SK-N-SH treated with all-trans-retinoic acid at 6 μM for 48 hours (cell line): Measurements from ENCODE around the gene ENAH.

ENCODE experiments used
- ARNTL ChIP-seq: fragments of 450-650 bp; formaldehyde crosslinking; IDR thresholded peaks from 2 replicates; pipeline ENCODE4 v1.5.0; 2020; ENCODE audit warnings: low read depth, mild to moderate bottlenecking, moderate library complexity, borderline replicate concordance
- BACH2 ChIP-seq: fragments of 250-450 bp; sonication (Bioruptor Pico); IDR thresholded peaks from 2 replicates; pipeline ENCODE4 v1.9.0; 2021; ENCODE audit warnings: mild to moderate bottlenecking, borderline replicate concordance
- ESRRG ChIP-seq: fragments of 250-450 bp; sonication (Bioruptor Pico); IDR thresholded peaks from 2 replicates; pipeline ENCODE4 v1.6.1; 2021; ENCODE audit warnings: mild to moderate bottlenecking
- GLIS3 ChIP-seq: fragments of 250-450 bp; sonication (Bioruptor Pico); IDR thresholded peaks from 2 replicates; pipeline ENCODE4 v1.5.0; 2020; ENCODE audit warnings: mild to moderate bottlenecking, moderate library complexity
- OSR1 ChIP-seq: fragments of 250-450 bp; sonication (Bioruptor Pico); IDR thresholded peaks from 2 replicates; pipeline ENCODE4 v1.8.0; 2022; ENCODE audit warnings: moderate library complexity, mild to moderate bottlenecking, inconsistent platforms
- PATZ1 ChIP-seq: fragments of 250-450 bp; sonication (Bioruptor Pico); IDR thresholded peaks from 2 replicates; pipeline ENCODE4 v1.8.0; 2020; ENCODE audit warnings: mild to moderate bottlenecking, moderate library complexity, borderline replicate concordance
- RARB ChIP-seq: fragments of 250-450 bp; sonication (Bioruptor Pico); IDR thresholded peaks from 2 replicates; pipeline ENCODE4 v1.8.0; 2021; ENCODE audit warnings: mild to moderate bottlenecking, moderate library complexity
- TCF4 ChIP-seq: fragments of 250-450 bp; sonication (Bioruptor Pico); IDR thresholded peaks from 2 replicates; pipeline ENCODE4 v1.8.0; 2021; ENCODE audit warnings: mild to moderate bottlenecking, moderate library complexity, borderline replicate concordance
- ZFP30 ChIP-seq: fragments of 450-650 bp; formaldehyde crosslinking; IDR thresholded peaks from 2 replicates; pipeline ENCODE4 v1.5.0; 2022; ENCODE audit warnings: mild to moderate bottlenecking, moderate library complexity
- ZNF70 ChIP-seq: fragments of 450-650 bp; formaldehyde crosslinking; IDR thresholded peaks from 2 replicates; pipeline ENCODE4 v1.5.0; 2020; ENCODE audit warnings: mild to moderate bottlenecking, moderate library complexity
- TF ChIP-seq, protein P1 (sequence below): fragments of 250-450 bp; sonication (Bioruptor Pico); IDR thresholded peaks from 2 replicates; pipeline ENCODE4 v1.5.0; 2020; ENCODE audit warnings: mild to moderate bottlenecking, moderate library complexity
- TF ChIP-seq, protein P2 (sequence below): fragments of 250-450 bp; sonication (Bioruptor Pico); IDR thresholded peaks from 2 replicates; pipeline ENCODE4 v1.5.1; 2020; ENCODE audit warnings: low read depth, mild to moderate bottlenecking, moderate library complexity

DNA sequence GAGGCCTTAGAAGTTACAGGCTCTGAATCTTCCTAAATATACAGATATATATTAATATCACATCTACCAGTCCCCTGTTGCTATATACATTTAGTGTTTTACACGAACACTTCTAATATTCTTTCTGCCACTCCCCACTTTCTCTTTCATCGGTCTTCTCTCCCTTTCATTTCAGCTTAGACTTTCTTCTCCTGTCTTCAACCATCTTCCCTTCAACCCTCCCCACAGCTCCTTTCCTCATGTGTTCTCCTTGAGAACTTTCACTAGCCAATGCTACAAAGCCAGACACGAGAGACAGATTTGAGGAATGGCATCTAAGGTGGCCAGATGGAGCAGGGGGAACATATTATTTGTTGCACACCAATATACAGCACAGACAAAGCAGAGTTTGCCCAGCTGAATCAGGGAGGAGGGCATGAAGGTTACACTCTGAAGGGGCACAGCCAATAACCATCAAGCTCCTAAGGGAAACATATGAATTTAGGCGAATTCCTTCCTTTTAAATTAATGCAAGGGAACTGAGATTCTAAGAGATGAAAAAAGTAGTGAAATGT lies 141.0 kb downstream of the ENAH start:
- no peak for TF ChIP-seq BACH2 (CRISPR knock-in tag)
- TF ChIP-seq, protein P1, sequence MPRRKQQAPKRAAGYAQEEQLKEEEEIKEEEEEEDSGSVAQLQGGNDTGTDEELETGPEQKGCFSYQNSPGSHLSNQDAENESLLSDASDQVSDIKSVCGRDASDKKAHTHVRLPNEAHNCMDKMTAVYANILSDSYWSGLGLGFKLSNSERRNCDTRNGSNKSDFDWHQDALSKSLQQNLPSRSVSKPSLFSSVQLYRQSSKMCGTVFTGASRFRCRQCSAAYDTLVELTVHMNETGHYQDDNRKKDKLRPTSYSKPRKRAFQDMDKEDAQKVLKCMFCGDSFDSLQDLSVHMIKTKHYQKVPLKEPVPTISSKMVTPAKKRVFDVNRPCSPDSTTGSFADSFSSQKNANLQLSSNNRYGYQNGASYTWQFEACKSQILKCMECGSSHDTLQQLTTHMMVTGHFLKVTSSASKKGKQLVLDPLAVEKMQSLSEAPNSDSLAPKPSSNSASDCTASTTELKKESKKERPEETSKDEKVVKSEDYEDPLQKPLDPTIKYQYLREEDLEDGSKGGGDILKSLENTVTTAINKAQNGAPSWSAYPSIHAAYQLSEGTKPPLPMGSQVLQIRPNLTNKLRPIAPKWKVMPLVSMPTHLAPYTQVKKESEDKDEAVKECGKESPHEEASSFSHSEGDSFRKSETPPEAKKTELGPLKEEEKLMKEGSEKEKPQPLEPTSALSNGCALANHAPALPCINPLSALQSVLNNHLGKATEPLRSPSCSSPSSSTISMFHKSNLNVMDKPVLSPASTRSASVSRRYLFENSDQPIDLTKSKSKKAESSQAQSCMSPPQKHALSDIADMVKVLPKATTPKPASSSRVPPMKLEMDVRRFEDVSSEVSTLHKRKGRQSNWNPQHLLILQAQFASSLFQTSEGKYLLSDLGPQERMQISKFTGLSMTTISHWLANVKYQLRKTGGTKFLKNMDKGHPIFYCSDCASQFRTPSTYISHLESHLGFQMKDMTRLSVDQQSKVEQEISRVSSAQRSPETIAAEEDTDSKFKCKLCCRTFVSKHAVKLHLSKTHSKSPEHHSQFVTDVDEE, result no peak
- no peak for TF ChIP-seq TCF4 (CRISPR knock-in tag)
- no peak for TF ChIP-seq ESRRG (CRISPR knock-in tag)
- no peak for TF ChIP-seq GLIS3 (CRISPR knock-in tag)
- TF ChIP-seq ZFP30 (CRISPR knock-in tag), result no peak
- TF ChIP-seq RARB (CRISPR knock-in tag), result no peak
- TF ChIP-seq PATZ1 (CRISPR knock-in tag), result no peak
- TF ChIP-seq ARNTL (CRISPR knock-in tag), result no peak
- no peak for TF ChIP-seq OSR1 (CRISPR knock-in tag)
- no peak for TF ChIP-seq ZNF70 (CRISPR knock-in tag)
- TF ChIP-seq, protein P2, sequence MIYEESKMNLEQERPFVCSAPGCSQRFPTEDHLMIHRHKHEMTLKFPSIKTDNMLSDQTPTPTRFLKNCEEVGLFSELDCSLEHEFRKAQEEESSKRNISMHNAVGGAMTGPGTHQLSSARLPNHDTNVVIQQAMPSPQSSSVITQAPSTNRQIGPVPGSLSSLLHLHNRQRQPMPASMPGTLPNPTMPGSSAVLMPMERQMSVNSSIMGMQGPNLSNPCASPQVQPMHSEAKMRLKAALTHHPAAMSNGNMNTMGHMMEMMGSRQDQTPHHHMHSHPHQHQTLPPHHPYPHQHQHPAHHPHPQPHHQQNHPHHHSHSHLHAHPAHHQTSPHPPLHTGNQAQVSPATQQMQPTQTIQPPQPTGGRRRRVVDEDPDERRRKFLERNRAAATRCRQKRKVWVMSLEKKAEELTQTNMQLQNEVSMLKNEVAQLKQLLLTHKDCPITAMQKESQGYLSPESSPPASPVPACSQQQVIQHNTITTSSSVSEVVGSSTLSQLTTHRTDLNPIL, result no peak
